MCF 10A (cell line): ENCODE results near the gene MT1B. TPM values are rescaled to one million over a fixed set of nuclear protein-coding genes. Genes with fewer than 3 reads are reported as not detected.

Experiments used
- BruUV-seq: library from RNA; stranded (reverse); fragments of 400-500 nt; replicated peaks from 2 replicates; lab custom pipeline; 2021; lab: Mats Ljungman, UMichigan
- CTCF ChIA-PET: fragments of 300-600 bp; sonication (Branson Sonifier 250); formaldehyde crosslinking; extraction: SDS; loops from one replicate; lab custom pipeline; 2021; ENCODE audit warnings: antibody characterized with exemption, inconsistent platforms; lab: Yijun Ruan, JAX
- POLR2A ChIA-PET: fragments of 300-600, 350-650 bp; sonication (Branson Sonifier 250); formaldehyde crosslinking; extraction: SDS; loops from one replicate; lab custom pipeline; 2020; ENCODE audit warnings: antibody characterized with exemption, inconsistent platforms; lab: Yijun Ruan, JAX
- DNase-seq: peaks from one replicate; pipeline ENCODE4 v3.0.0-alpha.2; 2018; ENCODE audit not compliant: unreplicated experiment
- H3K27ac Mint-ChIP-seq: one replicate; pipeline ENCODE4 v1.8.0; 2022; ENCODE audit warnings: mild to moderate bottlenecking, low read depth, mixed read lengths; ENCODE audit not compliant: unreplicated experiment
- H3K27me3 Mint-ChIP-seq: one replicate; pipeline ENCODE4 v1.8.0; 2022; ENCODE audit warnings: mixed read lengths; ENCODE audit not compliant: insufficient read depth, unreplicated experiment
- H3K36me3 Mint-ChIP-seq: one replicate; pipeline ENCODE4 v1.8.0; 2022; ENCODE audit warnings: mild to moderate bottlenecking, moderate library complexity, mixed read lengths; ENCODE audit not compliant: insufficient read depth, unreplicated experiment
- H3K4me1 Mint-ChIP-seq: one replicate; pipeline ENCODE4 v1.8.0; 2022; ENCODE audit warnings: mixed read lengths; ENCODE audit not compliant: insufficient read depth, unreplicated experiment
- H3K4me3 Mint-ChIP-seq: one replicate; pipeline ENCODE4 v1.8.0; 2022; ENCODE audit warnings: mild to moderate bottlenecking, moderate library complexity, mixed read lengths; ENCODE audit not compliant: unreplicated experiment
- H3K9me3 Mint-ChIP-seq: one replicate; pipeline ENCODE4 v1.8.0; 2022; ENCODE audit warnings: mixed read lengths; ENCODE audit not compliant: unreplicated experiment
- CTCF ChIP-seq: fragments of 200-600 bp; IDR thresholded peaks from one replicate; pipeline ENCODE4 v1.8.0; 2022; ENCODE audit warnings: antibody characterized with exemption, mild to moderate bottlenecking; ENCODE audit not compliant: unreplicated experiment
- intact Hi-C: fragments of 100-400 bp; cut with micrococcal nuclease; formaldehyde crosslinking; loops from 2 replicates; pipeline ENCODE4 v1.14.1; 2022
- total RNA-seq: library from RNA; stranded (reverse); gene quantifications from 2 replicates; pipeline ENCODE4 v1.2.3, GENCODE V29; 2022

MT1B gene
- total RNA-seq, 1 experiment from 2014 or later: not detected

GRCh38 chr16:56607675-56608042 is 44.0 kb upstream of the MT1B start:
- no peak for TF ChIP-seq CTCF
- Mint-ChIP-seq H3K27ac (peak overlapping the region; percentile 99), H3K36me3 (peaks cover 7% of the 10 kb centered on the region), H3K4me3 (peak overlapping the region; percentile 93), H3K27me3 (no peaks in the 10 kb centered on the region), H3K9me3 (no peaks in the 10 kb centered on the region), H3K4me1 (peaks cover 50% of the 10 kb centered on the region)
- TSS peak; percentile 5 for BruUV-seq
- ChIA-PET CTCF (interaction anchor here (0.6 to 1.8 kb wide), 4 partner anchors 35 to 559 kb away, joined by 3 to 9 read pairs (median 4); partner anchors contain the start of gene BBS2), POLR2A (interaction anchor here (0.9 to 15.3 kb wide), 25 partner anchors 8 to 326 kb away, joined by 3 to 1404 read pairs (median 7); partner anchors contain the start of genes BBS2, MT1B, MT1E and MT1F)
- DNase-seq: no peak
- intact Hi-C loops: loop anchor here (1.0 to 5.0 kb wide), 2 partner anchors 18 to 35 kb away; partner anchors contain the start of gene MT1E

- Mint-ChIP-seq H3K9me3 (no peaks in the 10 kb centered on the region), H3K4me1 (peaks cover 50% of the 10 kb centered on the region), H3K27ac (peak within 1 kb of the TSS; percentile 99), H3K36me3 (peaks cover 7% of the 10 kb centered on the region), H3K27me3 (no peaks in the 10 kb centered on the region), H3K4me3 (peak within 1 kb of the TSS; percentile 93)
- intact Hi-C loops: loop anchor here (1.0 to 5.0 kb wide), 2 partner anchors 17 to 34 kb away; partner anchors contain the start of gene MT1E
- DNase-seq: peak; percentile 97
- CTCF ChIA-PET: interaction anchor here (0.6 kb wide), 1 partner anchor 8 kb away, joined by 3 read pairs; no protein-coding TSS in a partner anchor
- BruUV-seq: no TSS peak
- POLR2A ChIA-PET: interaction anchor here (0.6 to 15.3 kb wide), 30 partner anchors 16 to 1681 kb away, joined by 3 to 1404 read pairs (median 5); partner anchors contain the start of genes BBS2, MT1A, MT1B and MT1E
- TF ChIP-seq CTCF: no peak
Observed at GRCh38 chr16:56608043-56608875, 43.4 kb upstream of the MT1B start, which contains the start of gene MT2A. TSS of gene MT2A (plus strand) at chr16:56608584. CDS start at chr16:56608656, 72 bp downstream.

- no peak for TF ChIP-seq CTCF
- POLR2A ChIA-PET: interaction anchor here (0.7 to 15.3 kb wide), 30 partner anchors 8 to 670 kb away, joined by 3 to 1404 read pairs (median 6); partner anchors contain the start of genes BBS2, MT1B, MT1E and MT1F
- TSS peak; percentile 97 for BruUV-seq
- Mint-ChIP-seq H3K4me1 (peaks cover 54% of the 10 kb centered on the region), H3K4me3 (peak overlapping the region; percentile 93), H3K9me3 (no peaks in the 10 kb centered on the region), H3K36me3 (peaks cover 7% of the 10 kb centered on the region), H3K27ac (peak overlapping the region; percentile 99), H3K27me3 (no peaks in the 10 kb centered on the region)
- CTCF ChIA-PET: no interaction called here
- intact Hi-C loops: loop anchor here (1.0 to 5.0 kb wide), 2 partner anchors 16 to 33 kb away; partner anchors contain the start of gene MT1E
- peak; percentile 15 for DNase-seq
Observed at GRCh38 chr16:56608876-56609462, 42.7 kb upstream of the MT1B start.
